SK-N-SH treated with all-trans-retinoic acid at 6 μM for 48 hours (cell line): ENCODE data around the gene CNNM2.

Source experiments
- ATAC-seq: fragments of 200-7000 bp; cut with Tn5 transposase; 3 replicates; pipeline ENCODE4 v1.9.1; 2020; ENCODE audit warnings: mild to moderate bottlenecking, moderate library complexity
- ARNTL ChIP-seq: fragments of 450-650 bp; formaldehyde crosslinking; IDR thresholded peaks from 2 replicates; pipeline ENCODE4 v1.5.0; 2020; ENCODE audit warnings: low read depth, mild to moderate bottlenecking, moderate library complexity, borderline replicate concordance
- BACH2 ChIP-seq: fragments of 250-450 bp; sonication (Bioruptor Pico); IDR thresholded peaks from 2 replicates; pipeline ENCODE4 v1.9.0; 2021; ENCODE audit warnings: mild to moderate bottlenecking, borderline replicate concordance
- CSDC2 ChIP-seq: fragments of 250-450 bp; sonication (Bioruptor Pico); IDR thresholded peaks from 2 replicates; pipeline ENCODE4 v1.5.0; 2020; ENCODE audit warnings: mild to moderate bottlenecking, moderate library complexity
- CSRNP3 ChIP-seq: fragments of 250-450 bp; sonication (Bioruptor Pico); IDR thresholded peaks from 2 replicates; pipeline ENCODE4 v1.5.1; 2021; ENCODE audit warnings: mild to moderate bottlenecking, moderate library complexity
- GLIS3 ChIP-seq: fragments of 250-450 bp; sonication (Bioruptor Pico); IDR thresholded peaks from 2 replicates; pipeline ENCODE4 v1.5.0; 2020; ENCODE audit warnings: mild to moderate bottlenecking, moderate library complexity
- ISL1 ChIP-seq: fragments of 250-450 bp; sonication (Bioruptor Pico); IDR thresholded peaks from 2 replicates; pipeline ENCODE4 v2.1.2; 2022; ENCODE audit warnings: mild to moderate bottlenecking, moderate library complexity
- OSR1 ChIP-seq: fragments of 250-450 bp; sonication (Bioruptor Pico); IDR thresholded peaks from 2 replicates; pipeline ENCODE4 v1.8.0; 2022; ENCODE audit warnings: moderate library complexity, mild to moderate bottlenecking, inconsistent platforms
- PATZ1 ChIP-seq: fragments of 250-450 bp; sonication (Bioruptor Pico); IDR thresholded peaks from 2 replicates; pipeline ENCODE4 v1.8.0; 2020; ENCODE audit warnings: mild to moderate bottlenecking, moderate library complexity, borderline replicate concordance
- SNAI2 ChIP-seq: fragments of 250-450 bp; sonication (Bioruptor Pico); IDR thresholded peaks from 2 replicates; pipeline ENCODE4 v1.5.0; 2020; ENCODE audit warnings: mild to moderate bottlenecking, moderate library complexity
- TCF4 ChIP-seq: fragments of 250-450 bp; sonication (Bioruptor Pico); IDR thresholded peaks from 2 replicates; pipeline ENCODE4 v1.8.0; 2021; ENCODE audit warnings: mild to moderate bottlenecking, moderate library complexity, borderline replicate concordance
- TOX ChIP-seq: fragments of 250-450 bp; sonication (Bioruptor Pico); IDR thresholded peaks from 2 replicates; pipeline ENCODE4 v1.8.0; 2021; ENCODE audit warnings: mild to moderate bottlenecking, moderate library complexity, borderline replicate concordance
- TSHZ2 ChIP-seq: fragments of 250-450 bp; sonication (Bioruptor Pico); IDR thresholded peaks from 2 replicates; pipeline ENCODE4 v1.5.0; 2020; ENCODE audit warnings: mild to moderate bottlenecking, moderate library complexity
- ZC3H10 ChIP-seq: fragments of 250-450 bp; sonication (Bioruptor Pico); IDR thresholded peaks from 2 replicates; pipeline ENCODE4 v1.5.1; 2021; ENCODE audit warnings: mild to moderate bottlenecking, moderate library complexity
- ZFP3 ChIP-seq: fragments of 250-450 bp; sonication (Bioruptor Pico); IDR thresholded peaks from 2 replicates; pipeline ENCODE4 v1.5.0; 2020; ENCODE audit warnings: mild to moderate bottlenecking, moderate library complexity
- ZFP30 ChIP-seq: fragments of 450-650 bp; formaldehyde crosslinking; IDR thresholded peaks from 2 replicates; pipeline ENCODE4 v1.5.0; 2022; ENCODE audit warnings: mild to moderate bottlenecking, moderate library complexity
- ZNF70 ChIP-seq: fragments of 450-650 bp; formaldehyde crosslinking; IDR thresholded peaks from 2 replicates; pipeline ENCODE4 v1.5.0; 2020; ENCODE audit warnings: mild to moderate bottlenecking, moderate library complexity
- ZNF8 ChIP-seq: fragments of 450-650 bp; formaldehyde crosslinking; IDR thresholded peaks from 2 replicates; pipeline ENCODE4 v1.5.0; 2020; ENCODE audit warnings: mild to moderate bottlenecking, moderate library complexity
- TF ChIP-seq, protein P1 (sequence below): fragments of 250-450 bp; sonication (Bioruptor Pico); IDR thresholded peaks from 2 replicates; pipeline ENCODE4 v1.8.0; 2021; ENCODE audit warnings: low read depth, mild to moderate bottlenecking, moderate library complexity, borderline replicate concordance
- TF ChIP-seq, protein P2 (sequence below): fragments of 250-450 bp; sonication (Bioruptor Pico); IDR thresholded peaks from 2 replicates; pipeline ENCODE4 v1.5.1; 2020; ENCODE audit warnings: low read depth, mild to moderate bottlenecking, moderate library complexity

CNNM2 gene

GRCh38 chr10:103047381-103047780 lies 129.3 kb downstream of the CNNM2 start:
- no peak for TF ChIP-seq SNAI2
- TF ChIP-seq ZNF8: no peak
- no peak for TF ChIP-seq ZC3H10 (CRISPR knock-in tag)
- no peak for TF ChIP-seq TSHZ2 (CRISPR knock-in tag)
- no peak for TF ChIP-seq CSDC2 (CRISPR knock-in tag)
- no peak for TF ChIP-seq ZFP30
- no peak for TF ChIP-seq CSRNP3
- no peak for TF ChIP-seq ZNF70 (CRISPR knock-in tag)
- no peak for TF ChIP-seq ZFP3 (CRISPR knock-in tag)
- no peak for TF ChIP-seq BACH2 (CRISPR knock-in tag)
- no peak for TF ChIP-seq PATZ1 (CRISPR knock-in tag)
- TF ChIP-seq TCF4: no peak
- no peak for TF ChIP-seq ISL1
- TF ChIP-seq, protein P1, sequence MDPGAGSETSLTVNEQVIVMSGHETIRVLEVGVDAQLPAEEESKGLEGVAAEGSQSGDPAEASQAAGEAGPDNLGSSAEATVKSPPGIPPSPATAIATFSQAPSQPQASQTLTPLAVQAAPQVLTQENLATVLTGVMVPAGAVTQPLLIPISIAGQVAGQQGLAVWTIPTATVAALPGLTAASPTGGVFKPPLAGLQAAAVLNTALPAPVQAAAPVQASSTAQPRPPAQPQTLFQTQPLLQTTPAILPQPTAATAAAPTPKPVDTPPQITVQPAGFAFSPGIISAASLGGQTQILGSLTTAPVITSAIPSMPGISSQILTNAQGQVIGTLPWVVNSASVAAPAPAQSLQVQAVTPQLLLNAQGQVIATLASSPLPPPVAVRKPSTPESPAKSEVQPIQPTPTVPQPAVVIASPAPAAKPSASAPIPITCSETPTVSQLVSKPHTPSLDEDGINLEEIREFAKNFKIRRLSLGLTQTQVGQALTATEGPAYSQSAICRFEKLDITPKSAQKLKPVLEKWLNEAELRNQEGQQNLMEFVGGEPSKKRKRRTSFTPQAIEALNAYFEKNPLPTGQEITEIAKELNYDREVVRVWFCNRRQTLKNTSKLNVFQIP: no peak
- TF ChIP-seq OSR1 (CRISPR knock-in tag): no peak
- TF ChIP-seq, protein P2, sequence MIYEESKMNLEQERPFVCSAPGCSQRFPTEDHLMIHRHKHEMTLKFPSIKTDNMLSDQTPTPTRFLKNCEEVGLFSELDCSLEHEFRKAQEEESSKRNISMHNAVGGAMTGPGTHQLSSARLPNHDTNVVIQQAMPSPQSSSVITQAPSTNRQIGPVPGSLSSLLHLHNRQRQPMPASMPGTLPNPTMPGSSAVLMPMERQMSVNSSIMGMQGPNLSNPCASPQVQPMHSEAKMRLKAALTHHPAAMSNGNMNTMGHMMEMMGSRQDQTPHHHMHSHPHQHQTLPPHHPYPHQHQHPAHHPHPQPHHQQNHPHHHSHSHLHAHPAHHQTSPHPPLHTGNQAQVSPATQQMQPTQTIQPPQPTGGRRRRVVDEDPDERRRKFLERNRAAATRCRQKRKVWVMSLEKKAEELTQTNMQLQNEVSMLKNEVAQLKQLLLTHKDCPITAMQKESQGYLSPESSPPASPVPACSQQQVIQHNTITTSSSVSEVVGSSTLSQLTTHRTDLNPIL (CRISPR knock-in tag): no peak
- no peak for TF ChIP-seq TOX (CRISPR knock-in tag)
- ATAC-seq: no peak

- no peak for ATAC-seq
- no peak for TF ChIP-seq GLIS3 (CRISPR knock-in tag)
- no peak for TF ChIP-seq ZNF8
- no peak for TF ChIP-seq ARNTL (CRISPR knock-in tag)
- no peak for TF ChIP-seq ZC3H10 (CRISPR knock-in tag)
- TF ChIP-seq TSHZ2 (CRISPR knock-in tag): no peak
- no peak for TF ChIP-seq SNAI2
- TF ChIP-seq, protein P1: no peak
- no peak for TF ChIP-seq BACH2 (CRISPR knock-in tag)
- no peak for TF ChIP-seq OSR1 (CRISPR knock-in tag)
- no peak for TF ChIP-seq CSRNP3
- no peak for TF ChIP-seq ZFP30
- TF ChIP-seq ZNF70 (CRISPR knock-in tag): no peak
- TF ChIP-seq, protein P2 (CRISPR knock-in tag): no peak
- TF ChIP-seq TOX (CRISPR knock-in tag): no peak
- no peak for TF ChIP-seq PATZ1 (CRISPR knock-in tag)
Measured at GRCh38 chr10:103049237-103049636, 131.1 kb downstream of the CNNM2 start.
